ENCODE results near the gene TBL1XR1.

TBL1XR1 gene

DNA sequence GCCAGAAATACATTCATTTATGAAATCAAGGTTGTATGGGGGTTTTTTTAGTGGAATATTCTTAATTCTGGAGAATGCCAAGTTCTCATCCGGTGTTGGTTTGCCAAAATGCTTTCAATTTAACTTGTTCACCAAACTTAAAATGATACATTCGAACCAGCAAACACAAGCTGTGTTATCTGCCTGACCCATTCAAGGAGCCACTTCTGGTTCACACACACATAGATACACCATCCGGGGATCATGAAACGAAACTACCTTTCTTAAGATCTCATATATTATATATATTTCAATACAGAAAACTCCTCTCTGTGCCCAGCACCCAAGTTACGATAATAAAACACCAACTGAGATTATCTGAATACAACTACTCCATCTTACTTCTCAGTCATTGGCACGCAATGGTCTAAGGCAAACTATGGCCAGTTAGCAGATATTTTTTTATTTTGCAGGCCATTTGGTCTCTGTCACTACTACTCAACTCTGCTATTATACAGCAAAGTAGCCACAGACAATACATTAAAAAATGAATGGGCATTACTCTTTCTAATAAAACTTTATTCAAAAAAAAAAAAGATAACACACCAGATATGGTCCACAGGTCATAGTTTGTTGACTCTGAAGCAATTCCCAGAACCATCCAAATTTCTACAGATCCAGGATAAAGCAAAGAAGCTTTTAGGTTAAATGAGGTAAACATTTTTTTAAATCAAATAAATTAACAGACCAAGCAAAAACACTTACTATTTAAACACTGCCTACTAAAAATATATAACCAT is 89.6 kb downstream of the TBL1XR1 start:
- no peak for DNase-seq (ENCODE audit: low spot score)

DNA sequence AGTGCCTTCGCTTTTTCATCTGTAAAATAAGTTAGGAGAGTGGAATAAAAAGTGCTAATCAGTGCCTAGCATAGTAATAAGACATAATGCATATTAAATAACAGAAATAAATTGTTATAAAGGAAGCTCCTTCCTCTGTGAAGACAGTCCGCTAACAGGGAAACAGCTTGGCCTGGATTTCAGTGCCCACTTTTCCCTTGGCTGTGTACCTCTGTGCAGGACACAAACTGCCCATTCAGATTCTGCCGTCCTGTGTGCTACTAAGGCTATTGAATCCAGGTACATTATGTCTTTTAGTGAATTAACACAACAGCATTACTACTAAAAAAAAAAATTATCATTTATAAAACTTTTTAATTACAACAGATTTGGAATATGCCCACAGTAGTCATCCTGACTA is 90.7 kb downstream of the TBL1XR1 start:
- DNase-seq (ENCODE audit: low spot score) = no peak

DNA sequence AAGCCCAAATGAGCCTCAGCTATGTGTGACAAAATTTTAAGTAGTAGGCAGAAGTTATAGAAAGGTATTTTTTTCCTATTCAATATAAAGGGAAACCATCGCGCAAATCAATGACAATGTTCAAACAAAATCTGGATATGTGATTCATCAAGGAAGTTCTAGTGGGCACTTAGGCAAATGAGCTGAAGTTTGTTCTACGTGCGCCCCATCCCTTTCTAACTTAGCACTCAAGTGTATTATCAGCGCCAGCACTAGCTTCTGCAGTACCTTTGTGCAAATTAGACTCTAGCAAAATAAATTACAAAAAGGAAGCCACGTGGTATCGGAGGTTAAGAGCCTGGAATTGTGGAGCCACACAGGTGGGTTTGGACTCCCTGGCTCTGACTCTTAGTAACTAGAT is 91.1 kb downstream of the TBL1XR1 start:
- DNase-seq (ENCODE audit: low spot score) = no peak

DNA sequence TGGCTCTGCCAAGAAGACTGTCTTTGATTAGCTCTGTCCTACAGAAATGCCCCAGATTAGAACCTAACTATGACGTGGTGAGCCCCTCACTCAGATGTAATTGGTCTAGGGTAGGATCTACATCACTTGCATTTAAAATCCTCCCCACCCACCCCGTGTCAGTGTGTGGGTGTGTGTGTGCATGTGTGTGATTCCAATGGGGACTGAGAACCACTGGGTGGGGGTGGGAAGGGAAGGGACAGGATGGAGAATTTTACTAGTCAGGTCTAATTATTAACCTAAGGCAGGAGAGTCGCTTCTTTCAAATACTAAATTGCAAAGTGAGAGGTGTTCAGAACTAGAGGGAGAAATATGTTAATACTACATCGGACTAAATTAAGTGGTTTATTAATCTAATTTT is 91.7 kb downstream of the TBL1XR1 start:
- DNase-seq (ENCODE audit: low spot score) = no peak

DNA sequence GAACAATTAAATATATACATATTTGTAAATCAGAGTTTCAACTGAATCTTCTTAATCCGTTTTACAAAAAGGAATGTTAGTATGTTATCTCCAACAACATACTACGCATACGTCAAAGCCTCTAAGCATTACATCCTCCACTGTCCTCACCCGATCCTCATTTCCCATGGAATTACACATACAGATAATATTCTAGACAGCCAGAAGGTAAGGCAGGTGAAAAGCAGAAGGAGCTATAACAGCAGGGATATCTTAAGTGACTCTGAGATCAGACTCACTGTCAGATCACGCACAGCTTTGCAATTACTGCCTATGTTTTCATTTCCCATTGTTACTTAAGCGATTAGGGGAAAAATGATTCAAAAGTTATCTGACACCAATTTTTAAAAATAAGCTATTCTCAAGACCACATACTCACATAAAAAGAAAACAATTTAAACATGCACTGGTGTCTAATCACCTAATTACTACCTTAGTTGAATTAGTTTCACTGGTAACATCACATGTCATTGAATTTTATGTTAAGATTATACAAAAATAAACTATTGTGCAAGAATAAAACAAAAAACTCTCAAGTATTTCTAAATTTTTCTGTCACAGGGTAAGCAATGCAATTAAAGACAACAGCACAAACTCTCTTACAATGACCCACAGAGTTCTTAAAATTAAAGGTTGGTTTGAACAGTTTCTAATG is 92.8 kb downstream of the TBL1XR1 start:
- DNase-seq (ENCODE audit: low spot score) = no peak

DNA sequence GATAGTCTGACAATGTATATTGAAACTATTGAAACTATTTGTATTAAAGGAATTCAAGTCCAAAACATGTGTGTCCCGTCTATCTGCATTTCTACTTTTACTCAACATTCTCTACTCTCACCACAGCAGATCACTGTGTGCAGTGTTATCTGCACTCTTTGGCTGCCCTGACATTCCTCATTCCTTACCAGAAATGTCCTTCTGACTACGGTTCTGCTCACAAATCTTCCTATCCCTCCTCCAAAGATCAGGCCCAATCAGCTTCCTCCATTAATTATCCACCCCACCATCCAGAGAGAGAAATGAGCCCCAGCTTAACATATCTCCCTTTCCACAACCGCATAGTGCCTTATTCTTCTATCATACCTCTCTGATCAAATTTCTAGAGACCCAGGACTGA is 94.7 kb downstream of the TBL1XR1 start:
- no peak for DNase-seq (ENCODE audit: low spot score)

DNA sequence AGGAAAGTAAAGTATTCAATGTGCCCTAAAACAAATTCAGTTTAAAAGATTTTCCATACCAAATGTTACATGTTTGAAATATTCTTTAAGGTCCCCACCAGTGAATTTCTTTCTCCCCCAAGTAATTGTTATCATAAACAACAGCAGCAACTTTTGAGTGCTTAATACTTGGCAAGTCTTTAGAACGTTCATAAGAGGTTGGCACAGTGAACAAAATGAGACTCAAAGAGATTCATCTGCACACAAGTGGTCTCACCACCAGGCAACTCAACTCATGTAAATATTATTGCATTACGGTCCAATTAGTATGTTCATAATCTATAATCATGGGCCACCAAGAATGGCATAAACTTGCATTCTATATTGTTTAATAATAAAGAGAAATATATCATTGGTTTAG is 98.7 kb downstream of the TBL1XR1 start:
- DNase-seq (ENCODE audit: low spot score) = no peak

DNA sequence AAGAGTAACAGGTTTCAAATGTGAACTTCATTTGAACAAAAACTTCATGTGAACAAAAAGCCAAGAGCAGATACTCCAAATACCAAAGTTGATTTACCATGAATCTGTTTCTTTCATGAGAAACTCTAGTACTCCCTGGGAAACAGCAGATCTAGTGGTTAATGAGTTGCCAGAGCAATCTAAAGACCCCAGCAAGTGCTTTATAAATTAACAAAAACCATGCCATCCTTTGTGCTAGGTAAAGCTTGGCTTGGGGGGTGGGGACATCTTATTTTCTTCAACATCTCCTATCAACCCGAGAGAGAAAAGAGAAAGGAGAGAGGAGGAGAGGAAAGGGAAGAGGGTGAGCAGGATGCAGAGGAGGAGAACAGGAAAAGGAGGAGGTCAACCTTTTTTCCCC is 100.7 kb downstream of the TBL1XR1 start:
- no peak for DNase-seq (ENCODE audit: low spot score)

DNA sequence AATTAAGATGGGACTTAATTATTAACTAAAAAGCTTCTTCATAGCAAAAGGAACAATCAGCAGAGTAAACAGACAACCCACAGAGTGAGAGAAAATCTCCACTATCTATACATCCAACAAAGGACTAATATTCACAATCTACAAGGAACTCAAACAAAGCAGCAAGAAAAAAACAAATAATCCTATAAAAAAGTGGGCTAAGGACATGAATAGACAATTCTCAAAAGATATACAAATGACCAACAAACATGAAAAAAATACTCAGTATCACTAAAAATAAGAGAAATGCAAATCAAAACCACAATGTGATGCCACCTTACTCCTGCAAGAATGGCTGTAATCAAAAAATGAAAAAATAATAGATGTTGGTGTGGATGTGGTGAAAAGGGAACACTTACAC is 103.3 kb downstream of the TBL1XR1 start:
- no peak for DNase-seq (ENCODE audit: low spot score)

DNA sequence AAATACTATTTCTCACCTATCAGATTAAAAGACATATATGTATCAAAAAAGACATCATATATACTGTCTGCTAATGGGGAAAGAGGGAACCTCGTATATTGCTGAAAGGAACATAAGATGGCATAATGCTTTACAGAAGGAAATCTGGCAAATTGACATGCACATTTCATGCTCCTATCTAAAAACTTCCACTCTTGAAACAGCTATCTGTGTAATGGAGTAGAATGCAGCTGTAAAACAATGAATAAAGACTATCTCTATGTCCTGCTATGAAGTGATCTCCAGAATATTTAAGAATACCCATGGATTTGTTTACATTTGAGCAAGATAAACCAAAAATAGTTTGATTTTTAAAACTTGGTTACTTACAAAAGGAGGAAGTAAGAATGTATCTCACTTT is 107.4 kb downstream of the TBL1XR1 start:
- DNase-seq (ENCODE audit: low spot score) = no peak

DNA sequence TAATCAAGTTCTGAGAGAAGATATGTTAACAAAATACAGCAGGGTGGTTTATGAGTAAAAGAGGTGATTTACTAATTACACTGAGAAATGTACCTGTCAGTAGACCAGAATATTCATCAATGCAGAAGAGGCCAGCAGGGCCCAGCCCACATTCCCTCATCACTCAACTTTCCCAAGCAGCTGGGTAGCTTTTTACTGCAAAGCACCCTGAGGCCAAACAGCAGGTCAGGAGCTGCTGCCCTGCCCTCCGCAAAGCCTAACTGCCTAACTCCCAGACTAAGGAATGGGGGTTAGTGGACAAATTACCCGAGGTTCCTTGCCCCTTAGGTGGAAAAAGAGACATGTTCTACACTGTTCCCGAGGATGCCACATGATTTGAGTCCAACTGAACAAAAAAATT is 108.2 kb downstream of the TBL1XR1 start:
- no peak for DNase-seq (ENCODE audit: low spot score)

DNA sequence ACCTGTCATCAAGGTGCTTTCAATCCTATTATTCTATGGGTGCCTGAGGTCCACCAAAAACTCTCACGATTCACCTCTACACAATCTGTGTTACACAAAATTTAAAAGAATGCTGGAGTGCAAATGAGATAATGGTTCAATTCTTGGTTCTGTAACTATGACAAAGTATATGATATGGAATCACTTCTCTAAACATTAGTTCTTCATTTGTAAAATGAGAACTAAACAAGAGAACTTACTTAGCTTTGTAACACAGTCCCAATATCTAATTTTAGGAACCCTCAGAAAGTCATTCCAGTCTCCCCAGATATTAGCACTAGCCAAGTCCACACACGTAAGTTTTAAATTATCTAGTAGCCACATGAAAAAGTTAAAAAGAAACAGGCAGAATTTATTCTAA is 111.5 kb downstream of the TBL1XR1 start:
- DNase-seq (ENCODE audit: low spot score) = no peak

DNA sequence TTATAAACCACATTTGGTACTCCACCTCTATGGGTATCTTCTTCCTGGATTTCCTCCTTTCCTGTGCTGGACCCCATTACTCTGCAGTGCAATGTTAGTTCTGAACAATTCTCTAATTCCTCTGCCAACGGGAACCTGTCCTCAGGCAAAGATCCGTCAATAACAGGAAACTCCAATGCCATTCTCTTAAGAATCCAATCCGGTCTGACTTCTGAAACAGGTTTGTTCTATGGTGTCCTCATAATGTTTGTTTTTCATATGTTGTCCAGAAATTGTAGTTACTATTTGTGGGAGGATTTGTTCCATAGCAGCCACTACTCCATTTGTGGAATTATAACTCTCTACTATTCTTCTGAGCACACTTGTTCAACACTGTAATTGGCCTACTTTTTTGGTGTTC is 112.7 kb downstream of the TBL1XR1 start:
- no peak for DNase-seq (ENCODE audit: low spot score)

DNA sequence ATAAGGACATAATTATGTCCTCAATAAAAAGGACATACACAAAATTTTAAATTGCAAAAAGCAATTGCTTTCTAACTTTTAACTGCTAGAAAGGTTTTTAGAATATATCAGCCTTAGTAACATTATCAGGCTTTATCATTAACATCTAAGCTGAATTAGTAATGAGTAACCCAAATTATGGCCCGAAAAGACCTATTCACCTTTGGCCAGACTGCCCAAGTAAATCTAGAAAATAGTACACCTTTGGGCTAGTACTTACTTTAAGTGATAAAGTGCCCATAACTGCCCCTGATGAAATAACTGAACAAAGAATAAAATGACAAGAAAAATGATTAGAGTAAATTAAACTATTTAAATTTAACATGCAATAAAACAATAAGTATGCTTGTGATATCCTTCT is 117.2 kb downstream of the TBL1XR1 start:
- DNase-seq (ENCODE audit: low spot score) = no peak

DNA sequence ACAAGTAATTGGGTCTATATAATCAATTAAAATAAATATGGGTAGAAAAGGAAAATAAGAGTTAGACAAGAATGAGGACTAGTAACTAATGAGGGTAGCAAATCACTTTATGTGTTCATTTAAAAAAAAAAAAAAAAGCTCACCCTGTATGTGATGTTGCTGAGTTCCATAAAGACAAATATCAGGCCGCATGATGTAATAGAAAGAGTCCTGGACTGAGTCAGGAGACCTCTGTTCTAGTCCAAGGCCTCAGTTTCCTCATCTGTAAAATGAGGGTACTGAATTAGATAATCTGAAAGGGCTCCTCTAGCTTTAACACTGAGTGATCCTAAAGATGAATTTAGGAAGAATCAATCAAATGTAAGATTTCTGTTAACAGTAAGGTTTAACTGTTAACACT is 117.6 kb downstream of the TBL1XR1 start:
- DNase-seq (ENCODE audit: low spot score) = no peak

DNA sequence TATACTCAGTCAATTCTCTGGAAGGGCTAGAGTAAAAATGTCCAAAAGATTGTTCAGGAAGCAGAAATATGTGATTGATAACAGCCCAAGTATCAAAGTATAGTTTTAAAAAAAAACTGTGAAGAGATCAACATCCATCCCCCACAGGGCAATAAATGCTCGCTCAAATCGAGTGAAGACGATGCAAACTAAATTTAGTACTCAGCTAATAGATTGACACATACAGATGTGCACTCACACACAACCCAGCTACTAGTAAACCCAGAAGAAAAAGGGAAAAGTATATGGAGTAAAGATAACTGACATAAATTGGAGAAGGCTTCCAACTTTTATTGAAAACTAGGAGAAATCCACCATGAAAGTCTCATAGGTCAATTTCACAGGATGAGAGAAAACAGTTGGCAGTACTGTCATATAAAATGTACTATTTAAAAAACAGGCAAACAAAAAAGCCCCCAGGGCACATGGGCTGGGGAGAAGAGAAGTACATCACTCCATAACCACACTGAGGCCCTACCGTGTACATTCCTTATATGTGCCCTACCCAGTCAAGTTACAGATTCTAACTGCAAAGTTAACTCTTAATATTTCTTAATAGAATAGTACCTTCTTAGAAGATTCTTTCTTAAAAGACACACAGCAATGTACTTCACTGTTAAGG is 125.7 kb downstream of the TBL1XR1 start:
- DNase-seq (ENCODE audit: low spot score) = no peak

DNA sequence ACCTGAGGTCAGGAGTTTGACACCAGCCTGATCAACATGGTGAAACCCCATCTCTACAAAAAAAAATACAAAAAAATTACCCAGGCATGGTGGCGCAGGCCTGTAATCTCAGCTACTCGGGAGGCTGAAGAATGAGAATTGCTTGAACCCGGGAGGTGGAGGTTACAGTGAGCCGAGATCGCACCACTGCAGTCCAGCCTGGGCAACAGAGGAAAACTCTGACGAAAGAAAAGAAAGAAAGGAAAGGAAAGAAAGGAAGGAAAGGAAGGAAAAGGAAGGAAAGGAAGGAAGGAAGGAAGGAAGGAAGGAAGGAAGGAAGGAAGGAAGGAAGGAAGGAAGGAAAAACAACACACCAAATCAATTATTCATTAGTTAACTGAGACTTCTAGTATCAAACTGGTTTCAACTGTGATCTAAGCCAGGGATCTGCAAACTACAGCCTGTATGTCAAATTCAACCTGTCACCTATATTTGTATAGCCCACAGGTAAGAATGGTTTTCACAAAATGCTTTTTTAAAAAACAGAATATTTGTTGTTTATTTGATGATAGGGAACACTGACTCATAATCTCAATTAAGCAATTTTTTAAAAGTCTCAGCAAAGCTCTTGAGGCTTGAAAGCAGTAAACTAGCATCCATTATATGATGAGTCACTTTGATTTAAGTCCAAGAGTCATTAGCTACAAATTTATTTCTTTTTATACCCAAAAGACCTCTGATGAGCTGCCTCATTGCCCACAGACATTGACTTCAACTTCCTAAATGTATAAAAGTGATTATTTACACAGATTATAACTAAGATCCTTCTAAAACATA is 127.6 kb downstream of the TBL1XR1 start:
- no peak for DNase-seq (ENCODE audit: low spot score)

DNA sequence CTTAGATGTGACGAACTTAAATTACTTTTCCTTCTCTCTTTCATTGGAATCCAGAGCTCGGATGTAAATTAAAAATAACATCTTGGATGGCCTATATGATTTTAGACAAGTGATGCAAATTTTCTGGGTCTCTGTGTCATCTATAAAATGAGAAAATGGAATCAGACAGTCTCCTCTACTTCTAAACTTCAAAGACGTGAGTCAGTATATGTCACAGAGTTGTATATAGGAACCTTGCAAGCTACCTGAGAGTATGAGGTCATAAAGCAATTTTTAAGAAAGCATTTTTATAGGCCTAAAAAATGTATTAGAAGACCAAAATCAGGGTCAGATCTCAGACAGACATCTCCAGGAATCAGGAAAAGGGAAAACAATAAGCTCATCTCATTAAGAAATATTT is 128.3 kb downstream of the TBL1XR1 start:
- no peak for DNase-seq (ENCODE audit: low spot score)

DNA sequence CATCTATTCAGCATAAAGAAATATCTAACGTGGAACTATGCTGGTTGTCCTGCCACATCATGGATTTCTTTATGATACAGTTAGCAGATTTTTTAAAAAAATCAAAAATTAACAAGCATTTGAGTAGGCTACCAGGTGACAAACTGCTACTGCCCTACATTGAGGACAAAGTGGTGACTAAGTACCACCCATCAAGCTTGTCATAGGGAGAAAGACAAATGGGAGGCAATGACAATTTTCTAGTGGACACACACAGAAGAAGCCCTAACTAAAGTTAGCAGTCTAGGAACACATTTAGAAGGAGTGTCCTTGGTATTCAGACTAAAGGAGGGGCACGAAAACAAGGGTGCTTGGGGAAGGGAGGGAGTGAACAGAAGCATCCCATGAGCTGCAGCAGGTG is 131.2 kb downstream of the TBL1XR1 start:
- DNase-seq (ENCODE audit: low spot score) = no peak

DNA sequence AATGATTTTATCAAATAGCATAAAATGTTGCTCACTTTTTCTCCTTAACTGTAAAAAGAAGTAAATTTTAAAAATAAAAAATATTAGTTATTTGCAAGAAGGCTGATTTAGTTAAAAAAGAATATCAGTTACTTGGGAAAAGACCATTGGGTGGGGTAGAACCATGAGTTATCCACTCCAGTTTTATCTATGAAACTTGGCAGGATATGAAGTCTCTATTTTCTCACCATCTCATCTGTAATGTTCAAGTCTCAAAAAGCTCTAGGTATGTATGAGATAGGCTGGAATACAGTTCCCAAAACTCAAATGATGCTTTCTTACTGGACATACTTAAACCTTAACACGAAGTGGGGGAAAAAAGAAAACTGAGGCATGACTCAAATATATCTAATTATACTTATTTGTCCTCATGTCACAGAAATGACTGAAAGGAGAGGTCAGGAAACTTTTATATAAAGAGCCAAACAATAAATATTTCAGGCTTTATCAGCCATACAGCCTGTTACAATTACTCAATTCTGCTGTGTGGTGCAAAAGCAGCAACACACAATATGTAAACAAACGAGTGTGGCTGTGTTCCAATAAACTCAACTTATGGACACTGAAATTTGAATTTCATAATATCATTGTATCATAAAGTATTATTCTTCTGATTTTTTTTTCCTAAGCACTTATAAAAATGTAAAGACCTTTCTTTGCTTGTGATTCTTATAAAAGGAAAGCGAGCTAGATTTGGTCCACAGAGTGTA is 131.8 kb downstream of the TBL1XR1 start:
- DNase-seq (ENCODE audit: low spot score) = no peak

DNA sequence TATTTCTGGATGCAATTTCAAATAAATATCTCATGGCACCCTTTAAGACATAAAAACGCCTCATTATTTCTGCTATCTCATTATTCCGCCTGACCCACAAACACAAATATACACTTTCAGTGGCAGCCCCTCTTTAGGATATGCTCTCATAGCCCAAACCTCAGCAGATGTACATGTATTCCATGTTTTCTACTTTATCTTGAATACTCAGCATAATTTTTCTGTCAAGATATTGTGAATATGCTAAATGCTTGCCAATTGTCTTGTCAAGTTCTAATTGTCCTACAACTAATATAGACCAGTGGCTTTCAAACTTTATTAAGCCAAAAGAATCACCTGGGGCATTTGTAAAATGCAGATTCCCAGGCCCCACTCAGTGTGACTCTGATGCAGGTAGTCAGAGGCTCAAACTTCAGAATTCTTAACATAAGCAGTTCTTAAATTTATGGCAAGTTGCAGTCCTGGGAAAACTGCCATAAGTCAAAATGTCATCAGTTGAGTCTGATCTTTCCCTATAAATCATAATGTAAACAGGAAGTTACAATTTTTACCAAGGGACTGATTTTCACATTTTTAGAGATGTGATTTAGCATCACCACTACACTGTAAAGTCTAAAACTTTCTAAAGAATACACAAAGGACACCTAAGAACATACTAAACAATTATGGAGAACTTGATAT is 135.1 kb downstream of the TBL1XR1 start:
- no peak for DNase-seq (ENCODE audit: low spot score)
